Astrocyte of the spinal cord (primary cell): ENCODE data around the gene FALEC.

Experiments used
- DNase-seq: peaks from one replicate; pipeline ENCODE4 v3.0.0; 2011; ENCODE audit warnings: low read depth, low spot score
- H3K4me3 ChIP-seq: 2 replicates; pipeline ENCODE4 v1.5.1; 2011; ENCODE audit warnings: low read depth, mild to moderate bottlenecking, low read length, moderate library complexity
- CTCF ChIP-seq: IDR thresholded peaks from 2 replicates; pipeline ENCODE4 v1.5.1; 2012; ENCODE audit warnings: low read depth, mild to moderate bottlenecking, low read length, inconsistent platforms
- in situ Hi-C: cut with HindIII; loops from 2 replicates; pipeline ENCODE4 v1.10.0; 2017; ENCODE audit warnings: low sequenced_read_pairs

Gene FALEC

GRCh38 chr1:150548324-150548631, 32.7 kb downstream of the FALEC start:
- in situ Hi-C loops, result no loop called here
- no peak for TF ChIP-seq CTCF
- H3K4me3 ChIP-seq, result peak overlapping the region; percentile 44
- DNase-seq, result no peak

GRCh38 chr1:150548632-150549495, 33.3 kb downstream of the FALEC start, which contains the start of gene ADAMTSL4:
Gene ADAMTSL4, plus strand, starts transcription at chr1:150549408. Its CDS starts 2,881 bp downstream, at chr1:150552289.
- in situ Hi-C loops, result no loop called here
- DNase-seq, result peak; percentile 83
- peak within 1 kb of the TSS; percentile 44 for H3K4me3 ChIP-seq
- peak; percentile 28 for TF ChIP-seq CTCF

GRCh38 chr1:150549496-150550221, 34.1 kb downstream of the FALEC start:
- no peak for DNase-seq
- TF ChIP-seq CTCF, result no peak
- in situ Hi-C loops, result no loop called here
- peak overlapping the region; percentile 35 for H3K4me3 ChIP-seq

GRCh38 chr1:150550222-150551050, 34.9 kb downstream of the FALEC start:
- no peak for TF ChIP-seq CTCF
- in situ Hi-C loops, result no loop called here
- no peak for DNase-seq
- H3K4me3 ChIP-seq, result no peak overlapping the region

- no peak overlapping the region for H3K4me3 ChIP-seq
- DNase-seq, result no peak
- in situ Hi-C loops, result no loop called here
- TF ChIP-seq CTCF, result no peak
Measured at GRCh38 chr1:150551051-150551783, 35.7 kb downstream of the FALEC start.

GRCh38 chr1:150551784-150552127, 36.2 kb downstream of the FALEC start:
- DNase-seq, result no peak
- H3K4me3 ChIP-seq, result no peak overlapping the region
- in situ Hi-C loops, result no loop called here
- no peak for TF ChIP-seq CTCF
